ENCODE data around the gene ARHGAP9. TPM values are rescaled to one million over a fixed set of nuclear protein-coding genes. Genes with fewer than 3 reads are reported as not detected.

Gene ARHGAP9
- total RNA-seq, 2 donors from 2014 or later = 131 to 225 TPM

DNA sequence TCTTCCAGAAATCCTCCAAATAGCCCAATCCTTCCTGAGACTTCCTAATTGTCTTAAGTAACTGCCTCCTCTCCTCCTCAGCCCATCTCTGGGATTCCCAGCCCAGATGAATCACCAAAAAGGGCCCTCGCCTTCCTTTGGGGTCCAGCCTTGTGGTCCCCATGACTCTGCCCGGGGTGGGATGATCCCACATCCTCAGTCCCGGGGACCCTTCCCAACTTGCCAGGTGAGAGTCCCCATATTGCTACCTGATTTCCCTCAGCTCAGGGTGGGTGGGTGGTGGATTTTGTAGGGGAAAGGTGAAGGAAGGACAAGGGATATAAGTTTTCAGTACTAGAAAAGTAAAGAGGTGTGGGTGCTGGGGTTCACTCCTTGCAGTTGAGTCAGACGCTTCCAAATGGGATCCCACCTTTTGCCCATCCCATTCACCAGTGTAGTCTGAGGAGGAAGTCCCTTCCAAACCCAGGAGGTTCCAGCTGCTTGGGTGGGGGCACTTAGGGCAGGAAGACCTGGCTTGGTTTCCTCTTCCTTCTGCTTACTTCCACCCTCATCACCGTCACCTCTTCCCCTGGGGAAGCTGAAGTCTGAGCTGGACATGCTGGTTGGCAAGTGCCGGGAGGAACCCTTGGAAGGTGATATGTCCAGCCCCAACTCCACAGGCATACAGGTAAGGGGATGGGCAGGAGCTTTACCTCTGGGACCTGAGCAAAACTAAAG lies 14.5 kb downstream of the ARHGAP9 start:
- Mint-ChIP-seq H3K36me3 (ENCODE audit: low read depth) (peaks cover 28% of the 10 kb centered on the region), H3K27me3 (peaks cover 11% of the 10 kb centered on the region), H3K9me3 (no peaks in the 10 kb centered on the region), H3K27ac (no peak overlapping the region), H3K4me1 (peaks cover 16% of the 10 kb centered on the region), H3K4me3 (no peak overlapping the region)
- no peak for ATAC-seq (replicated peaks)

DNA sequence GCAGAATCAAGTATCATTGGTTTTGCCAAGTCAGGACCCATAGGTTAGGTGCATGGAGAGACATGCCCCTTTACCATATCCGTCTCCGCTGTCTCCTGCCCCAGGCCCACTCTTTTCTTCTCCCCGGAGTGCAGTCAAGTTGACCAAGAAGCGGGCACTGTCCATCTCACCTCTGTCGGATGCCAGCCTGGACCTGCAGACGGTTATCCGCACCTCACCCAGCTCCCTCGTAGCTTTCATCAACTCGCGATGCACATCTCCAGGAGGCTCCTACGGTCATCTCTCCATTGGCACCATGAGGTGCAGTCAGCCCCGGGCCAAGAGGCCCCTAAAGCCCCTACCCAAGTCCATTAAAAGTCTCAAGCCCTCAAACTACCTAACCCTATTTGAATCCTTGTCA lies 15.1 kb downstream of the ARHGAP9 start:
- peaks cover 12% of the 10 kb centered on the region for H3K27me3 Mint-ChIP-seq
- ATAC-seq (replicated peaks) = no peak
- H3K4me1 Mint-ChIP-seq = peaks cover 17% of the 10 kb centered on the region
- H3K4me3 Mint-ChIP-seq = no peak overlapping the region
- peaks cover 22% of the 10 kb centered on the region for H3K36me3 Mint-ChIP-seq (ENCODE audit: low read depth)
- H3K27ac Mint-ChIP-seq = no peak overlapping the region
- no peaks in the 10 kb centered on the region for H3K9me3 Mint-ChIP-seq

DNA sequence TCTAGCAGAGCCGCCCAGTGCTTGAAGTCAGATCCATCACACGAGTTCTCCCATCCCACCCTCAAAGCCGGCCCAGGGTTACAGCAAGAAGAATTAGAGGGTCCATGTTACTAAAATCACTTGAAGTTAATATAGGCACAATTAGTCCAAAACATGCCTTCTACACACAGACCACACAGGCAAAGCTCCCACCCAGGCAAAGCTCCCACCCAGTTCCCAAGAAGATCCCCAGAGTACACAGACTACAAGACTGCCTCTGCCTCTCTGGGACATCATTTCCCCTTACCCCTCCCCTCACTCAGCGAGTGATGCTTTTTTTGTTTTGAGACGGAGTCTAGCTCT lies 16.8 kb downstream of the ARHGAP9 start:
- Mint-ChIP-seq H3K9me3 (no peaks in the 10 kb centered on the region), H3K4me3 (peak overlapping the region; percentile 83), H3K4me1 (peaks cover 24% of the 10 kb centered on the region), H3K27ac (peak overlapping the region; percentile 67), H3K36me3 (ENCODE audit: low read depth) (peaks cover 5% of the 10 kb centered on the region), H3K27me3 (peaks cover 12% of the 10 kb centered on the region)
- ATAC-seq (replicated peaks) = no peak

DNA sequence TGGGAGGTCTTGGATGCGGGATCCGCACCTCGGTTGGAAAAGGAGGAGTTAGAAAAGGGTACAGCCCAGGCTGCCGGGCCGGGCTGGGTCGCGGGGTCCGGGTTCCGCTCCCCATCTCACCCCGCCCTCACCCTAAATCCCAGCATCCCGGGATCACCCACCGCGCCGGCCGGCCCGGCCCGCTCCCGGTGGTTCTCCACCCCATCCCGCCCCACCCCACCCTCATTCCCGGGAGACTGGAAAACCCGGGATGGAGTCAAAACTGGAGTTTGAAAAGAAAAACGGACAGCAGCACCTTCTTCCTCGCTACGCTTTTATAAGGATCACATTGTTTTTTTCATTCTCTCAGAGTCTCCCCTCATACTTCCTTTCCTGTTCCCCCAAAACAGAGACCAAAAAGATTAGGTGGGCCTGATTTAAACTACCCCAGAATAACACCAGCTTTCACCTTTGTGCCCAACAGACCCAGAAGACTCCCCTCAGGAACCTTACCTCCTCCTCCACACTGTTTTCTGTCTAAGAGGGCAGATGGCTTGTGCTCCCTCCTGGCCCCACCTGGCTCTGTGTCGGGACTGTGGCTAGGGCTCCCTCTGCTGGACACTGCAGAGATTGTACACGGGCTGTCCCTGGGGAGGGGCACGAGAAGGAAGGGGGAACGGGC lies 17.3 kb downstream of the ARHGAP9 start:
- H3K4me1 Mint-ChIP-seq = peaks cover 24% of the 10 kb centered on the region
- peak; percentile 86 for ATAC-seq (replicated peaks)
- H3K27ac Mint-ChIP-seq = peak overlapping the region; percentile 67
- H3K27me3 Mint-ChIP-seq = peaks cover 12% of the 10 kb centered on the region
- no peaks in the 10 kb centered on the region for H3K36me3 Mint-ChIP-seq (ENCODE audit: low read depth)
- peak overlapping the region; percentile 83 for H3K4me3 Mint-ChIP-seq
- H3K9me3 Mint-ChIP-seq = no peaks in the 10 kb centered on the region

DNA sequence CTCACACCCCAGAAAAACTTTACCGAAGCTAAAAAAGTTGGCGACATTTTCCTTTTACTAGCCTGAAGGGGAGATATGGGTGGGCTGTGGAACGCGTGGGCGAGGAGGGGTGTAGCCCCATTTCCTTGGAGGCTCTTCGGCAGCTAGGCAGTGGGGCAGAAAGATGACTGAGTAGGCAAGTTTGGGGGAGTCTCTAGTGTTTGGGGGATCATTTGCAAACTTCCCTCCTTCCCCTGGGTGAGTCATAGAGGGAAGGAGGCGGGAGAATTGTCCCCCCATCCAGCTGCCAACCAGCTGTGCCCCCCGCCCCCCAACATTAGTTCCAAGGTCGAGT lies 17.8 kb downstream of the ARHGAP9 start:
- no peak overlapping the region for H3K27ac Mint-ChIP-seq
- no peaks in the 10 kb centered on the region for H3K9me3 Mint-ChIP-seq
- no peaks in the 10 kb centered on the region for H3K36me3 Mint-ChIP-seq (ENCODE audit: low read depth)
- peaks cover 12% of the 10 kb centered on the region for H3K27me3 Mint-ChIP-seq
- H3K4me3 Mint-ChIP-seq = peak overlapping the region; percentile 83
- peaks cover 24% of the 10 kb centered on the region for H3K4me1 Mint-ChIP-seq
- no peak for ATAC-seq (replicated peaks)

DNA sequence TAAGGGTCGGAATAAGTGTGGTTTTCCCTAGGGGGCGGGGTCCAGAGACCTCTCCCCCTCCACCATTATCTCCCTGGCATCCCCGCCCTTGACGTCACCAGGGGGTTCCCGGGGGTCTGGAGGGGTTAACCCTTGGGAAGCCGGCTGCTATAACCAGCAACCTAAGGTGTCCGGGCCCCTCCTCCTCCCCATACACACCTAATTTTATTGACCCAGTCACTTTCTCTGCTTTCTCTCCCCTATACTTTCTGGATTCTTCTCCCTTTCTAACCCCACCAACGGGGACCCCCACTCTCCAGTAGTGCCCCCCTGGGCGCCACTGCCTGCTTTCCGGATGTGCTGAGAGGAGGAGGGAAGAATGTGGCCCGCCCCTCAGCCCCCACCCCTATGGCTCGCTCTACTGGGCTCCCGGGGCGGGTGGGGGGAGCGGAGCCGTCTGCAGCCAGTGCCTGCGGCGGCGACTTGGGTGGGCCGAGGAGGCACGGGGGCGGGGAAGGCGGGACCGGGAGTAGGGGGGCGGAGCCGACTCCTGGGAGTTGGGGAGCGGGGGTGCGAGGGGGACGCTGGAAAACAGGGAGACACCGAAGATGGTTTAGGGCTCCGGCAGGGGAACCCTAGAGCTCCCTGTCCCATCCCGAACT lies 18.3 kb downstream of the ARHGAP9 start:
- ATAC-seq (replicated peaks) = no peak
- peak overlapping the region; percentile 83 for H3K4me3 Mint-ChIP-seq
- H3K36me3 Mint-ChIP-seq (ENCODE audit: low read depth) = no peaks in the 10 kb centered on the region
- no peak overlapping the region for H3K27ac Mint-ChIP-seq
- no peaks in the 10 kb centered on the region for H3K9me3 Mint-ChIP-seq
- H3K4me1 Mint-ChIP-seq = peaks cover 24% of the 10 kb centered on the region
- H3K27me3 Mint-ChIP-seq = peaks cover 12% of the 10 kb centered on the region

DNA sequence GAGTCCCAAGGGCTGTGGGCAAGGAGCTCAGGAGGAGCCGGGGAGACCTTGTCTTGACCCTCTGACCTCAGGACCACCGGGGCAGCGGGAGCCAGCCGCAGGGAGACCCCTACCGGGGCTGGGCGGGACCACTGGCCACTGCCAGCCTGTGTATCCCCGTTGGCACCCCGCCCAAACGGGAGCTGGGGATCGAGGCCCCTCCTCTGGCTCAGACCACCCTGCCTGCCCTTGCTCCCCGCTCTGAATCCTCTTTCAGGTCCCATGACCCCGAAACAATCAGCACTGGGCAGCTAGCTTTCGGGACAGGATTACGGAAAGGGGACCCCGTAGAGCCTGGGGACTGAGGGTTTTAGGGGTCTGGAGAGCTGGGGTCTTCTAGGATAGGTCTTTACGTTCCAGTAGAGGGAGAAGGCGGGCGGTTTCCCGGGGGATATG lies 18.8 kb downstream of the ARHGAP9 start:
- ATAC-seq (replicated peaks) = no peak

DNA sequence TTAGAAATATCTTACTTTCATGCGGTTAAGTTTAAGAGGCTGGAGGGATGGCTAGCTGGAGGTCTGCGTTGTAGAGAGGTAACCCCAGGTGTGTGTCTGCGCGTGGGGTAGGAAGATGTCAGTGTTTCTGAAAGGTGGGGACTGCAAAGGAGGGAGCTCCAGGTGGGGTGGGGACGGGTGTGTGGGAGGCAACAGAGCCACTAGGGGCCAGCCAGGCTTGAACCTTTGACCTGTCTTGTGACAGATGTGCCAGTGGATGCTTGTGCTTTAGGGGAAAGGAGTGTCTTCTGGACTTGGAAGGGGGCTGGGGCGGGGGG lies 19.2 kb downstream of the ARHGAP9 start:
- Mint-ChIP-seq H3K36me3 (ENCODE audit: low read depth) (no peaks in the 10 kb centered on the region), H3K4me3 (peak overlapping the region; percentile 83), H3K9me3 (no peaks in the 10 kb centered on the region), H3K27ac (no peak overlapping the region), H3K4me1 (peaks cover 30% of the 10 kb centered on the region), H3K27me3 (peaks cover 12% of the 10 kb centered on the region)
- no peak for ATAC-seq (replicated peaks)

More for the DNA sequence above, 18.8 kb downstream of the ARHGAP9 start:
- Mint-ChIP-seq H3K4me3 (peak overlapping the region; percentile 83), H3K4me1 (peaks cover 29% of the 10 kb centered on the region), H3K9me3 (no peaks in the 10 kb centered on the region), H3K36me3 (ENCODE audit: low read depth) (no peaks in the 10 kb centered on the region), H3K27me3 (peaks cover 12% of the 10 kb centered on the region), H3K27ac (no peak overlapping the region)

DNA sequence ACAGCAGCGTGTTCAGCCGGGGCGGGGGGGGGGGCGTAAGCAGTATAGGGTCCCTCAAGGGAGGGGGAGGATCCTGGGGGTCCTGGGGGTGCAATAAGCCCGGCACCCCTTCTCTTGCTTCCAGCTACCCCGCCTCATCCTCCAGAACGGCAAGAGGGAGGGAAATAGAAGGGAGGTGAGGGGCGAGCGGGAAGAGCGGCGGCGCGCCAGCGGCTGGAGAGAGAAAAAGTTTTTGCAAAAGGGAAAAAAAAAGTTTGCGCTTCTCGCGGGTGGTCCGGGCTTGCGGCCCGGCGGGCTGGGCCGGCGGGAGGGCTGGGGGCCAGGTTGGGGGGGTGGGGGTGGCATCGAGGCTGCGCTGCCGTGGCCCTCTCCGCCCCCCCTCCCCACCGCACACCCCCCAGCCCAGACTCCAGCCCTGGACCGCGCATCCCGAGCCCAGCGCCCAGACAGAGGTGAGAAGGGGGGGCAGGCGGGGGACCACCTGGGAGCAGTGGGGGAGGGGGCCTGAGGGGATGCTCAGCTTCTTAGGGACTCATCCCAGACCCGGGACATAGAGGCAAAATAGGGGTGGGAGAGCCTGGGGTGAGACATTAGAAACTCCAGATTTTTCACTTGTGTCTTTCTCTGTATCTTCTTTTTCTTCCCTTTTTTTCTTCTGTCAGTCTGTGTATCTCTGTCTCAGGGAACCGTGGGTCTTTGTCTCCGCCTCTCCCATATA lies 19.8 kb downstream of the ARHGAP9 start, which contains the start of gene GLI1:
TSS of gene GLI1 (plus strand) at position 36 of the 718 bp plus-strand sequence. CDS start 3,907 bp downstream, outside the sequence.
- Mint-ChIP-seq H3K9me3 (no peaks in the 10 kb centered on the region), H3K27me3 (peaks cover 12% of the 10 kb centered on the region), H3K4me3 (peak within 1 kb of the TSS; percentile 83), H3K27ac (peak within 1 kb of the TSS; percentile 97), H3K4me1 (peaks cover 28% of the 10 kb centered on the region), H3K36me3 (ENCODE audit: low read depth) (no peaks in the 10 kb centered on the region)
- peak; percentile 17 for ATAC-seq (replicated peaks)

DNA sequence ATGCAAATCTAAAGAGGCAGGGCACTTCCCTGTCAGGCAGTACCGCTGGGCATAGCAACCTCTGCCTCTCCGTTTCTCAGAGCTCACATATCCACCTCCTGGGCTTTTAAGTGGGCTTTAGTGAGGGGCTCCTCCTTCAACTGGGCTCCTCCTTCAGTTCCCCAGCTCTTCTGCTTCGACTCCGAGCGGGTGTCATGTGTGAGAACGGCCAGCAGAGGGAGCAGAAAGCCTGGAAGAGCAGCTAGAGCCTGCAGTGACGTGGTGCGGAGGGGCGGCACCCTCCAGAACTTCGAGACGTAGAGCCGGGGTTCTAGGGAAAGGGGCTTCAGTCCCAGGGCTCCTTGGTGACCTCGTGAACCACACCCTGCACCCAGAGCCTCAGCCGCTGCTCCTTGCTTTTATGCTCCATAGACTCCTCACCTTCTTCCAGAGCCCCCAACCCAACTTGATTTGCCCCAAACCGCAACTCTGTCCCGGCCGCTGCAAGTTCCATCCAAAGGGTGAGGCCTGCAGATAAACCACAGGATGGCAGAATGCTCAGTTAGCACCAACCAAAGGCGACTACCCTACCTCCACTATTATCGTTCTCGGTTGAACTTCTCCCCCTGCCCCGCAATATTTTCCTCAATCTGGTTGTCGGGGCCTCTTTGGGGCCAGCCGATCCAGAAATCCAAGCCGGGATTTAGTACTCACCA lies 20.5 kb downstream of the ARHGAP9 start:
- H3K36me3 Mint-ChIP-seq (ENCODE audit: low read depth) = no peaks in the 10 kb centered on the region
- peaks cover 12% of the 10 kb centered on the region for H3K27me3 Mint-ChIP-seq
- H3K27ac Mint-ChIP-seq = peak overlapping the region; percentile 97
- no peaks in the 10 kb centered on the region for H3K9me3 Mint-ChIP-seq
- H3K4me3 Mint-ChIP-seq = peak overlapping the region; percentile 83
- ATAC-seq (replicated peaks) = peak; percentile 81
- H3K4me1 Mint-ChIP-seq = peaks cover 24% of the 10 kb centered on the region

DNA sequence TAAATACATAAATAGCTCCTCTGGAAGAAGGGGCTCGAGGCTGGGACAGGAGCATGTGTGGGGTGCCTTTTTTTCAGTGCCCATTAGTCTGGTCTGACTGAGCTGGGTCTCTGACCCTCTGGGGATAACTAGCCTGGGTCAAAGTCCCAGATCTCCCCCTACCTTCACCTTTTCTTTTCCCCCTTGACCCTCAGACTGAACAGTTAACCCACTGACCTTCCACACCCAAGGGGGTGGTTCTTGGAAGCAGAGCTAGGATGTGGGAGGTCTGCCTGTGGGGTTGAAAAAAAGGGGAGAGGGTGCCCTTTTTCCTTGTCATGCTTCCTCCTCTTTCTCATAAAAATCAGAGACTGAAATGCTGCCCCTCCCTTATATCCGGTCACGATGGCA lies 21.0 kb downstream of the ARHGAP9 start:
- Mint-ChIP-seq H3K4me1 (peaks cover 24% of the 10 kb centered on the region), H3K36me3 (ENCODE audit: low read depth) (no peaks in the 10 kb centered on the region), H3K27ac (peak overlapping the region; percentile 97), H3K9me3 (no peaks in the 10 kb centered on the region), H3K27me3 (peaks cover 12% of the 10 kb centered on the region), H3K4me3 (peak overlapping the region; percentile 83)
- no peak for ATAC-seq (replicated peaks)

DNA sequence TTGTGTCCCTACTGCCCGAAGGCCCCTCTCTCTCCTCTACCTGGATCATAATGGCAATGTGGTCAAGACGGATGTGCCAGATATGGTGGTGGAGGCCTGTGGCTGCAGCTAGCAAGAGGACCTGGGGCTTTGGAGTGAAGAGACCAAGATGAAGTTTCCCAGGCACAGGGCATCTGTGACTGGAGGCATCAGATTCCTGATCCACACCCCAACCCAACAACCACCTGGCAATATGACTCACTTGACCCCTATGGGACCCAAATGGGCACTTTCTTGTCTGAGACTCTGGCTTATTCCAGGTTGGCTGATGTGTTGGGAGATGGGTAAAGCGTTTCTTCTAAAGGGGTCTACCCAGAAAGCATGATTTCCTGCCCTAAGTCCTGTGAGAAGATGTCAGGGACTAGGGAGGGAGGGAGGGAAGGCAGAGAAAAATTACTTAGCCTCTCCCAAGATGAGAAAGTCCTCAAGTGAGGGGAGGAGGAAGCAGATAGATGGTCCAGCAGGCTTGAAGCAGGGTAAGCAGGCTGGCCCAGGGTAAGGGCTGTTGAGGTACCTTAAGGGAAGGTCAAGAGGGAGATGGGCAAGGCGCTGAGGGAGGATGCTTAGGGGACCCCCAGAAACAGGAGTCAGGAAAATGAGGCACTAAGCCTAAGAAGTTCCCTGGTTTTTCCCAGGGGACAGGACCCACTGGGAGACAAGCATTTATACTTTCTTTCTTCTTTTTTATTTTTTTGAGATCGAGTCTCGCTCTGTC lies 22.8 kb downstream of the ARHGAP9 start:
- Mint-ChIP-seq H3K9me3 (no peaks in the 10 kb centered on the region), H3K27me3 (peaks cover 8% of the 10 kb centered on the region), H3K27ac (no peak overlapping the region), H3K36me3 (ENCODE audit: low read depth) (no peaks in the 10 kb centered on the region), H3K4me3 (no peak overlapping the region), H3K4me1 (peaks cover 18% of the 10 kb centered on the region)
- ATAC-seq (replicated peaks) = no peak

DNA sequence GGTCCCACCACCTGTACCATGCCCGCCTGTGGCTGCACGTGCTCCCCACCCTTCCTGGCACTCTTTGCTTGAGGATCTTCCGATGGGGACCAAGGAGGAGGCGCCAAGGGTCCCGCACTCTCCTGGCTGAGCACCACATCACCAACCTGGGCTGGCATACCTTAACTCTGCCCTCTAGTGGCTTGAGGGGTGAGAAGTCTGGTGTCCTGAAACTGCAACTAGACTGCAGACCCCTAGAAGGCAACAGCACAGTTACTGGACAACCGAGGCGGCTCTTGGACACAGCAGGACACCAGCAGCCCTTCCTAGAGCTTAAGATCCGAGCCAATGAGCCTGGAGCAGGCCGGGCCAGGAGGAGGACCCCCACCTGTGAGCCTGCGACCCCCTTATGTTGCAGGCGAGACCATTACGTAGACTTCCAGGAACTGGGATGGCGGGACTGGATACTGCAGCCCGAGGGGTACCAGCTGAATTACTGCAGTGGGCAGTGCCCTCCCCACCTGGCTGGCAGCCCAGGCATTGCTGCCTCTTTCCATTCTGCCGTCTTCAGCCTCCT lies 23.4 kb downstream of the ARHGAP9 start:
- Mint-ChIP-seq H3K36me3 (ENCODE audit: low read depth) (no peaks in the 10 kb centered on the region), H3K27me3 (peaks cover 8% of the 10 kb centered on the region), H3K4me3 (peak overlapping the region; percentile 37), H3K27ac (no peak overlapping the region), H3K9me3 (no peaks in the 10 kb centered on the region), H3K4me1 (peaks cover 18% of the 10 kb centered on the region)
- ATAC-seq (replicated peaks) = no peak

All from activated T-helper 17 cell treated with anti-CD3 and anti-CD28 coated beads, Interleukin-2, amount 50 U/mL, for 72 hours (primary cell).